HG02763 (cell line): Measurements from ENCODE around the gene RNF32.
"Not testable (repeated sequence)": the region's sequence is repeated elsewhere in the genome, so short reads cannot be mapped to it uniquely, and the experiment has no call there.

ENCODE experiments used
- ATAC-seq: cut with Tn5 transposase; IDR thresholded peaks from one replicate; pipeline ENCODE4 v1.9.1; 2021; ENCODE audit warnings: mild to moderate bottlenecking, moderate library complexity; ENCODE audit not compliant: unreplicated experiment

Gene RNF32

DNA sequence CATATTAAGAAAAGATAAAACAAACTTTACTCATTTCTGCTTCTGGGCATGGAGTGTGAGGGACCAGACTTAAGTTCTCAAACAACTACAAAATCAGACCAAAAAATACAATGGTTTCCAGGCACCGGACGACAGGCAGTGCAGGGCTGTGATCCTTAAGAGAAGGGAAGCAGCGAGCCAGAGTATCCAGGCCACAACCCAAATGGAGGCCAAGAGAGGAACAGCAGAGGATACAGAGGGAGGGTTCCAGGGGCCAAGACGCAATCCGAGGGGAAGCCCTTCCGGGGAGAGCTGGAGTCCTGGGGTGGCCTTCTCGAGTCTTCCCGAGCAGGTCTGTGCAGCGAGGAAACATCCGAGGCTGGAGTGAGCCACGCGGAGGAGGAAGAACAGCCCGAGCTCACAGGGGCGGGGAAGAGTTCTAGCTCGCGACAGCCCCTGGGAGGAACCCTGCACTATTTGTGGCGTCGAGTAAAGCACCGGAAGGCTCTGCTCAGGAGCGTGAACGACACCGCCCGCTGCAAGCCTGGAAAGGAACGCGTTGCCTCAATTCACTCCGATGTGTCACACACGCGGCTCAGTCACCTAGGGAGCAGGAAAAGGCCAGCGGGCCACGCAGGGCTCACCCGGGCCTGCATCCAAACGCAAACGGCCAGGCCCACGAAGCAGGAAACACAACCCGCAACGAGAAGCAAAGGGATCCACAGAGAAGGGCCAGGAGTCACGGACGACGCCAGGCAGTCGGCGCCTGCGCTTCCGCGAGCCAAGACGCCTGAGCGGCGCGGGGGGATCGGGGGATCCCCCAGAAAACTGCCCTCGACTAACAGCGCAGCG lies 933 bp upstream of the RNF32 start:
- no peak for ATAC-seq

DNA sequence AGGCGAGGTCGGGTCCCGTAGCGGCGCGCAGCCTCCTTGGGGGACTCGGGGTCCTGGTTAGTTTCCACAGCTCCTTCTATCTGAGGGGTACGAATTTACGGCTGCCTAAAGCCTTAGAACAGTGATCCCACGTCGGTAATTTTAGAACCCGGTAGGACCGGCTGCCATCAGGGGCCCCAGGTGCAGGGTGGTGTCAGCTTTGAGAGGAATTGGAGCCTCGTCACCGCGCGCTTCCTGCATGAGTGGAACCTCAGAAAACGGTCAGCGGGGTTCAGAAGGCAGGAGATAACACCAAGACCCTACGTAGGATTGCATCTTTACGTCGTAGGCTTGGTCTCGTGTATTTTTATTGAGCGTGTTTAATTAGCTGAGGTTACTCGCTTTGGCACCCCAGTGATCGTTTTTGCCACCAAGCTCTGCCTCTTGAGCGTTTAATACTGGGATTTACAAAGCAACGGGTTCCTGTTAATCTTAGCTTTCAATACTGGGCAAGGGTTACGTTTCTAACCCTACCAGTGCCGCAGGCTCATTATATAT lies 443 bp downstream of the RNF32 start:
- peak; percentile 46 for ATAC-seq

DNA sequence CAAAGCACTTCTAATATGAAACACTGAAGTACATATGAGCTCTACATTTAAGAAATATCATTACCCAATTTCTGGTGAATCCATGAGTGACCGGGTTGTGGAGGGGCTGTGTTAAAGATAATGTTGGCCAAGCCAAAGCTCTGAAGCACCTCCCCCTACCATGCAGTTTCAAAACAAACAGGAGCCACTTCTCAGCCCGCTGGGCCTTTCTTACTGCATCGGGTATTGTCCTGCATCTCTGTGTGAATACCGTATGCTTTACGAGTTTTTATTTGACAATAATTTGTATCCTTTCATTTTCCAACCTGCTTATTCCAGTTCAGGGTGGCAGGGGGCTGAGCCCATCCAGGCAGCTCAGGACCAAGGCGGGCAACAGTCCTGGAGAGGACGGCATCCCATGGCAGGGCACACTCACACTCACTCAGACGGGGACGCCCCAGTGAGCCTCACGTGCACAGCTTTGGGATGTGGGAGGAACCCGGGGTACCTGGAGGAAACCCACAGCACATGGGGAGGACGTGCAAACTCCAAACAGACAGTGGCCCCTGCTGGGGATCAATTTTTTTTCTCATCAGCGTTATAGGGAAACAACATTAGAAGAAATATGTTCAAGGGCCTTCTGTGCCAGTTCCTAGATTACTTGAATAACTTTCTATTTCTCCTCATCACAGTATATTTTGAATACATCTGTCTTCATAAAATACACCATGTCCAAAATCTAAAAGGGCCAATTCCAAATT lies 1.9 kb downstream of the RNF32 start:
- no peak for ATAC-seq

DNA sequence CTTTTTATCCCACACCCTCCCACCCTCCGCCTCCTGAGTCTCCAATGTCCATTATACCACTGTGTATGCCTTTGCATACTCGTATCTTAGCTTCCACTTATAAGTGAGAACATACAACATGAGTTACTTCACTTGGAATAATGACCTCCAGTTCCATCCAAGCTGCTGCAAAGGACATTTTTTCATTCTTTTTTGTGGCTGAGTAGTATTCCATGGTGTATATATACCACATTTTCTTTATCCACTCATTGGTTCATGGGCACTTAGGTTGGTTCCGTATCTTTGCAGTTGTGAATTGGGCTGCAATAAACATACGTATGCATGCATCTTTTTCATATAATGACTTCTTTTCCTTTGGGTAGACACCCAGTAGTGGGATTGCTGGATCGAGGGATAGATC lies 6.8 kb downstream of the RNF32 start:
- ATAC-seq = not testable (repeated sequence)

DNA sequence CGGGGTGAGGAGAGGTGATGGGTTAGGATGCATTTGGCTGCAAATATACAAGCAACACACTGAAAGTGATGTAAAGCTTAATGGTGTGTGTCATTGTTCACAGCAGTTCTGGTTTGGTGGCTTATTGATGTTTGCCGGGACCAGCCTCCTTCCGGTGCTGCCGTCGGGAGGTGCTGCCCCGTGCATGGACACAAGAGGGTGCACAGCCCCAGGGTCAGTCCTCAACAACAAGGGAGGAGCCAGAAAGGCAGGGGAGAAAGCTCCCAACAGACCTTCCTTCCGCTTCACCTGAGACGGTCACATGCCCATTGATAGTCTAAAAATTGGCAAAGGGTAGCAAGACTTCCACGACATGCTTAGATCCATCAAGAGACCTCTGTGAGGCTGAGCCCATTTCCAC lies 9.5 kb downstream of the RNF32 start:
- no peak for ATAC-seq

- ATAC-seq = no peak
Observed at GRCh38 chr7:156651474-156651873, 10.9 kb downstream of the RNF32 start.

GRCh38 chr7:156652886-156653568 lies 12.5 kb downstream of the RNF32 start:
- no peak for ATAC-seq

GRCh38 chr7:156654511-156655234 lies 14.1 kb downstream of the RNF32 start:
- ATAC-seq = no peak

DNA sequence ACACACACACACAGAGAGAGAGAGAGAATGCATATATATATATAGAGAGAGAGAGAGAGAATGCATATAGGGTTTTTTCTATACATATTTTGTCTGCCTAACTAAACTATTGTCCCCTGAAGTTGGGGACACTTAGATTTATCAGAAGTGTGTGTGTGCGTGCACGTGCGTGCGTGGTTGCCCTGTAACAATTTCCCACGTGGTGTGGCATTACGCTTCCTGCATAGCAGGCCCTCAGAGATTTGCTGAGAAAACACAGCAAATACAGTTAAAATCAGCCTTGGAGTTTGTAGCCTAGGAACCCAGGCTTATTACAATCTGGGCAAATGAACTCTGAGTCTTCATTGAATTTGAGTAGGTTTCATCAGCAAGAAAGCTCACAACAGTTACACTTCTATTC lies 14.7 kb downstream of the RNF32 start:
- ATAC-seq = no peak

- no peak for ATAC-seq
Observed at GRCh38 chr7:156655983-156656382, 15.4 kb downstream of the RNF32 start.

DNA sequence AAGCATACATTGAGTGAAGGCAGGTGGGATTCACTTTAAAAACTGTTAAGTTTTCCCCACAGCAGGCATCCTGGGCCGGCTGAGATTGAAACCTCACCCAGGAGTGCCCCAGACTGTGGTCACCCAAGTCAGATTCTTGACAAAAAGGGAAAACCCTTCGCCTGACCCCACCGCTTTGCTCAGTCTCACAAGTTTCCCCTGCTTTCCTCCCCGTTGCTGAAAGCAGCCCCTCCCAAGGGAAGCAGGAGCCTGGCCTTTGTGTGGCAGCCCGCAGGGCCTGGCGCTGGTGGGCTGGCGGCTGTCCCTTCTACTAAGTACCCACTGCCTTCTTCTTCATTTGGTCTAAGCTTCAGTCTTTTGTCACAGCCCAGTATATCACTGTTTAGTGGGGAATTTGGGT lies 16.0 kb downstream of the RNF32 start:
- ATAC-seq = peak; percentile 55

DNA sequence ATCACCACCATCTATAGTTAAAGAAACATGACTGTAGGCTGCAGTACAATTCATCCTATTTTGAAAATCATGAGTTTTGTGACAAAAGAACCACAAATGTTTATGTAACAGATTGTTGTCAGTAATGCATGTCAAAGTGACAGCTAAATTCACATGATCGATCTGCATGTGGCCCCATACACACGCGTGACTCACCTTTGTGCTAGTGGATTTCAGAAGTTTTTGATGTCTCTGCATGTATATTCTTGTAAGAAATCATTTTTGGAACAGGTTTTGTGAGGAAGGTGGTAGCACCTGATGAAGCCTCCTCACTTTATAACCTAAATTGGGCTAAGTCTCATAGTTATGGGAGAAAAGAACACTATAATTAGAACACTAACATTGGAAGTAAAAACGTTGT lies 17.1 kb downstream of the RNF32 start:
- ATAC-seq = no peak

- no peak for ATAC-seq
Observed at GRCh38 chr7:156659203-156659602, 18.6 kb downstream of the RNF32 start.

GRCh38 chr7:156659961-156660360 lies 19.4 kb downstream of the RNF32 start:
- ATAC-seq = no peak

- ATAC-seq = no peak
Observed at GRCh38 chr7:156661637-156662036, 21.1 kb downstream of the RNF32 start.

GRCh38 chr7:156662277-156662676 lies 21.7 kb downstream of the RNF32 start:
- ATAC-seq = no peak

DNA sequence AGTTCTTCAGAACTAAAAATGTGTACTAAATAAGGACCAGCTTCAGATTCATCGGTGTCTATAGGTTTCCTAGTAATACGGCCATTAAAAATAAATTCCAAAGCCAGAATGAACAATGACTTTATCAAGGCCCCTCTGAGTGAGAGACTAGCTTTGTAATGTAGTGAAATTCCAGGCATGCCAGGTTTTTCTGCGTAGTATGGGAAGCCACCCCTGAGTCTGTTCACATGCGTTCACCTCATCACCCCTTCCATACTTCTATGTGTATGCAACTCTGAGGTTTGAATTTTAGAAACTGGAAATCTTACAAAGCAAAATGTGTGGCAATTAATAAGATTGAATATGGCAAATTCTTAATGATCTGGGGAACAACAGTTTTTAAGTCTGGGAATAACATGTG lies 24.5 kb downstream of the RNF32 start:
- ATAC-seq = no peak

DNA sequence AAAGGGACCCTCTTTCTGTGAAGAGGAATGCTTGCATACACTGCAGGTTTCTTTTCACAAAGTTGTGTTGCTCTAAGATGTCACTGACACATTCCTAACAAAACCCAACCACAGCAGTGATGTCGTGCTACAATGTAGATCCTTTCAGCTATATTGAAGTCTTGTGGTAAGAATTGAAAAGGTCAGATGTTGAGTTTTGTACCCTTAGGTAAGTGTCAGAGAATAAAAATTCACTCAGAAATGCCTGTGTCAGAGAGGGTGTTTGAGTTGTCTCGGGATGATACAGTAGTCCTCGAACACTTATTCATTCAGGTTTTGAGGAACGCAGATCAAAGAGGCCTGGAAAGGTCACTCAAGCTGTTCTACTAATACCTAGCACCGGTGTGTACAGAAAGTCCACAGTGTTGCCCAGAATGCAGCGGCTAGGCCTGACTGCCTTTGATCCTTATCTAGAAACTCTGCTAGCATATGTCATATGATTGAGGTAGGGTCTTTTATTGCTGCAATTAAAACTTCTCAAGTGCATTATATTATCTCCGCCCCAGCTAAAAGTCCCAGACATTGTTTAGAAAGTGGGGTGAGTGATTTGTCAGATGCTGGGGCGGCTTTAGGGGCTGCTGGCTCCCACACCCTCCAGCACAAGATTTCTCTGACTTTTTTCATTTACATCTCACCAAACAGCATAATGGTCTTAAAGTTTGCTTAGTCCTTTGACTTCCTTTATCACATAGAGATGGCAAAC lies 26.0 kb downstream of the RNF32 start:
- no peak for ATAC-seq

GRCh38 chr7:156667110-156667426 lies 26.5 kb downstream of the RNF32 start:
- ATAC-seq = no peak

DNA sequence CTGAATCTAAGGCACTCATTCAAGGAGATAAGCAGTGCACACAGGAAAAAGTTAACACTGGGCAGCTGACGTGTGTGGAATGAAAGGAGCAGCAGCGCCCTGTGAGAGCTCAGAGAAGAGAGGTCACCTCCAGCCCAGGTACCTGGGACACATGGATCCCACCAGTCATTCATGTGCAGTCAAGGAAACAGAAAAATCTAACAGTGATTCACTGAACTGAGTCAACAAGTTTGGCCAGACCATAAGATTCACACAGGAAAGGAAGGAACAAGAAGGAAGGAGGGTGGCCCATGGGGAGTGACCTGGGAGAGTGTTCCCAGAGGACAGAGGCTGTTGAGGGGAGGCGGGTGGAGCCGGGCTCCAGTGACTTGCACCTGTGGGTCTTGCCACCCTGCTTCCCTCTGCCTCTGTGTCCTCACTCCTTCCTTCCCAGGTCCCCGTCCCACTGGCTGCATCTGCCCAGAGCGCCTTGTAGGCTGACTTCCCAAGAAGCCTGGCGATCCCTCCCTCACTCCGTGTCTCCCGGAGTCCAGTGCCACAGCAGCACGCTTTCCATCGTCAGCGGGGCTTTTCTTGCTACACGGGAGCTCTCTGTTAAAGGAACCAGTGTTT lies 27.7 kb downstream of the RNF32 start:
- no peak for ATAC-seq
